Endothelial cell of umbilical vein (primary cell): Measurements from ENCODE around the gene KIF5C.

Source experiments
- EZH2 ChIP-seq: IDR thresholded peaks from 2 replicates; pipeline ENCODE4 v1.6.1; 2012; ENCODE audit warnings: borderline replicate concordance, low read depth, mild to moderate bottlenecking, moderate library complexity, low read length, inconsistent platforms; ENCODE audit not compliant: severe bottlenecking
- FOS ChIP-seq: IDR thresholded peaks from 2 replicates; pipeline ENCODE4 v1.6.1; 2011; ENCODE audit warnings: mild to moderate bottlenecking, low read length, moderate library complexity, borderline replicate concordance; ENCODE audit not compliant: insufficient read depth
- POLR2A ChIP-seq: IDR thresholded peaks from 2 replicates; pipeline ENCODE4 v1.6.1; 2012; ENCODE audit warnings: low read depth, mild to moderate bottlenecking, control low read depth, low read length
- POLR2AphosphoS5 ChIP-seq: IDR thresholded peaks from 2 replicates; pipeline ENCODE4 v1.6.1; 2012; ENCODE audit warnings: low read depth, mild to moderate bottlenecking, control low read depth, low read length, moderate library complexity; ENCODE audit not compliant: insufficient read depth
- TF ChIP-seq, protein P1 (sequence below), 2 donors: IDR thresholded peaks; 1 replicate in 1 of 2; 2 replicates in 1 of 2; pipeline ENCODE4 v1.5.1; 2011; ENCODE audit warnings: low read length in 2 of 2, mild to moderate bottlenecking in 2 of 2, moderate library complexity in 2 of 2, control low read depth in 1 of 2, inconsistent platforms in 1 of 2, low read depth in 1 of 2; ENCODE audit not compliant: insufficient read depth in 1 of 2; ENCODE audit errors: extremely low read depth in 1 of 2
- TF ChIP-seq, protein P2 (sequence below): IDR thresholded peaks from 2 replicates; pipeline ENCODE4 v1.6.1; 2011; ENCODE audit not compliant: insufficient read depth, insufficient read length

DNA sequence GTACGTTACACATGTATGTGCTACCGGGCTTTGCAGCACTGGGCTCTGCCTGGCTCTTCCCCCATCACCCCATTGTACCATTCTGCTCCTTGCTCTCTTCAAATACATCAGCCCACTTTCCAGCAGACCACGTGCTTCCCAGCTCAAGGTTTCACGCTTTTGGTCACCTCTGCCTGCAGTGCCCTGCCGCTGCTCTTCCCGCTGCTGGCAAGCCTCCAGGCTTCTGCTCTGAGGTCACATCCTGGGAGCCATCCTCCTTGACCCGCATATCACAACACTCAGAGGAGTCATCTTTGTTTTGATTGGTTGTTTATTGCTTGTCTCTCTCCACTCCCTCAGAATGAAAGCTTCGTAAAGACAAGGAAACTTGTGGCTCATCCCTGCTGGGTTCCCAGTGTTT lies 34.1 kb downstream of the KIF5C start:
- no peak for TF ChIP-seq POLR2AphosphoS5
- TF ChIP-seq, protein P1, sequence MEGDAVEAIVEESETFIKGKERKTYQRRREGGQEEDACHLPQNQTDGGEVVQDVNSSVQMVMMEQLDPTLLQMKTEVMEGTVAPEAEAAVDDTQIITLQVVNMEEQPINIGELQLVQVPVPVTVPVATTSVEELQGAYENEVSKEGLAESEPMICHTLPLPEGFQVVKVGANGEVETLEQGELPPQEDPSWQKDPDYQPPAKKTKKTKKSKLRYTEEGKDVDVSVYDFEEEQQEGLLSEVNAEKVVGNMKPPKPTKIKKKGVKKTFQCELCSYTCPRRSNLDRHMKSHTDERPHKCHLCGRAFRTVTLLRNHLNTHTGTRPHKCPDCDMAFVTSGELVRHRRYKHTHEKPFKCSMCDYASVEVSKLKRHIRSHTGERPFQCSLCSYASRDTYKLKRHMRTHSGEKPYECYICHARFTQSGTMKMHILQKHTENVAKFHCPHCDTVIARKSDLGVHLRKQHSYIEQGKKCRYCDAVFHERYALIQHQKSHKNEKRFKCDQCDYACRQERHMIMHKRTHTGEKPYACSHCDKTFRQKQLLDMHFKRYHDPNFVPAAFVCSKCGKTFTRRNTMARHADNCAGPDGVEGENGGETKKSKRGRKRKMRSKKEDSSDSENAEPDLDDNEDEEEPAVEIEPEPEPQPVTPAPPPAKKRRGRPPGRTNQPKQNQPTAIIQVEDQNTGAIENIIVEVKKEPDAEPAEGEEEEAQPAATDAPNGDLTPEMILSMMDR (IDR thresholded peaks at IDR 0.05; ENCODE audit: extremely low read depth in 1 of 2, insufficient read depth in 1 of 2, low read depth in 1 of 2, low read length in 2 of 2), result no peak
- TF ChIP-seq EZH2, result no peak
- TF ChIP-seq FOS, result no peak
- no peak for TF ChIP-seq POLR2A
- TF ChIP-seq, protein P2, sequence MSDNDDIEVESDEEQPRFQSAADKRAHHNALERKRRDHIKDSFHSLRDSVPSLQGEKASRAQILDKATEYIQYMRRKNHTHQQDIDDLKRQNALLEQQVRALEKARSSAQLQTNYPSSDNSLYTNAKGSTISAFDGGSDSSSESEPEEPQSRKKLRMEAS, result no peak
